Cardiac muscle cell (in vitro differentiated cells and primary cell): ENCODE data around the gene TGM6. TPM values are rescaled to one million over a fixed set of nuclear protein-coding genes. Genes with fewer than 3 reads are reported as not detected.

Source experiments
- DNase-seq, 2 donors: peaks; one replicate each; pipeline versions ENCODE4 v3.0.0 to v3.0.0-alpha.2; 2010 to 2017; ENCODE audit warnings: low read depth in 1 of 2, low spot score in 1 of 2
- H3K27ac ChIP-seq: fragments of 200-600 bp; sonication (generic); 2 replicates; pipeline ENCODE4 v1.5.1; 2016
- H3K27me3 ChIP-seq: fragments of 200-600 bp; sonication (generic); 2 replicates; pipeline ENCODE4 v1.6.0; 2016; ENCODE audit warnings: control low read depth
- H3K36me3 ChIP-seq: fragments of 200-600 bp; sonication (generic); 2 replicates; pipeline ENCODE4 v1.5.1; 2016; ENCODE audit warnings: control low read depth
- H3K4me1 ChIP-seq: fragments of 200-600 bp; sonication (generic); 2 replicates; pipeline ENCODE4 v1.8.1; 2017; ENCODE audit warnings: low read depth, mild to moderate bottlenecking, mixed run types
- H3K4me3 ChIP-seq: fragments of 200-600 bp; sonication (generic); 2 replicates; pipeline ENCODE4 v1.5.1; 2016; ENCODE audit warnings: mild to moderate bottlenecking
- H3K9me3 ChIP-seq: fragments of 200-600 bp; sonication (generic); 2 replicates; pipeline ENCODE4 v1.5.1; 2017; ENCODE audit warnings: low read depth, mild to moderate bottlenecking, control low read depth
- polyA plus RNA-seq: library from polyadenylated mRNA; unstranded; fragments of >200 nt; fragmentation: Nextera tagmentation; extraction: Ambion mirVana; gene quantifications from 2 replicates; pipeline ENCODE4 v1.2.1, GENCODE V29; 2016
- total RNA-seq: library from RNA; depleted of rRNA; stranded (reverse); fragments of >200 nt; gene quantifications from 2 replicates; pipeline ENCODE4 v1.2.3, GENCODE V29; 2016
- TF ChIP-seq, protein P1 (sequence below): IDR thresholded peaks from 2 replicates; pipeline ENCODE4 v1.5.1; 2012; ENCODE audit warnings: low read depth, mild to moderate bottlenecking, low read length

Gene TGM6
- total RNA-seq (not detected in 2 replicates), polyA plus RNA-seq (not detected in 2 replicates)

DNA sequence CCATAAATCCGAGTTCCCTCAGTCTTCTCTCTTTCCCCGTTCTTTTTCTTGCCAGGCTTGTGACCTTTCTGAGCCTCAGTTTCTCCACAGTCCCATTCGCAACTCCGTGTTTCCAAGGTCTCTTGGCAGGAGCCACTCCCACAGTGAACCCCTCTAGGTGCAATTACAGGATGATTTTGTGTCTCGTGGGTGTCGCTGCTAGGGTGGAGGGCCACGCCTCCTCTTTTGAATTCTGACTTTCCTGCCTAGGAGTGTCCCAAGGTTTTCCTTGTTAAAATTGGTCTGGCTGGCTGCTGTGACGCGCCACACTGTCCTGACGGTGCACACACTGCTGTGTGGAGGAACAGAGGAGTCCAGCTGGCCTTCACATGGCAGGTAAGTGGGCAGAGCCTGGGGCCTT lies at the start of gene TGM6:
Gene TGM6 (plus strand): TSS at position 301 of the 400 bp plus-strand sequence. CDS start 68 bp downstream, at position 369.
- TF ChIP-seq, protein P1, sequence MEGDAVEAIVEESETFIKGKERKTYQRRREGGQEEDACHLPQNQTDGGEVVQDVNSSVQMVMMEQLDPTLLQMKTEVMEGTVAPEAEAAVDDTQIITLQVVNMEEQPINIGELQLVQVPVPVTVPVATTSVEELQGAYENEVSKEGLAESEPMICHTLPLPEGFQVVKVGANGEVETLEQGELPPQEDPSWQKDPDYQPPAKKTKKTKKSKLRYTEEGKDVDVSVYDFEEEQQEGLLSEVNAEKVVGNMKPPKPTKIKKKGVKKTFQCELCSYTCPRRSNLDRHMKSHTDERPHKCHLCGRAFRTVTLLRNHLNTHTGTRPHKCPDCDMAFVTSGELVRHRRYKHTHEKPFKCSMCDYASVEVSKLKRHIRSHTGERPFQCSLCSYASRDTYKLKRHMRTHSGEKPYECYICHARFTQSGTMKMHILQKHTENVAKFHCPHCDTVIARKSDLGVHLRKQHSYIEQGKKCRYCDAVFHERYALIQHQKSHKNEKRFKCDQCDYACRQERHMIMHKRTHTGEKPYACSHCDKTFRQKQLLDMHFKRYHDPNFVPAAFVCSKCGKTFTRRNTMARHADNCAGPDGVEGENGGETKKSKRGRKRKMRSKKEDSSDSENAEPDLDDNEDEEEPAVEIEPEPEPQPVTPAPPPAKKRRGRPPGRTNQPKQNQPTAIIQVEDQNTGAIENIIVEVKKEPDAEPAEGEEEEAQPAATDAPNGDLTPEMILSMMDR, result no peak
- Histone ChIP-seq H3K4me1 (no peaks in the 10 kb centered on the region), H3K36me3 (no peaks in the 10 kb centered on the region), H3K9me3 (no peaks in the 10 kb centered on the region), H3K4me3 (no peak within 1 kb of the TSS), H3K27me3 (no peaks in the 10 kb centered on the region), H3K27ac (no peak within 1 kb of the TSS)
- no peak for DNase-seq

DNA sequence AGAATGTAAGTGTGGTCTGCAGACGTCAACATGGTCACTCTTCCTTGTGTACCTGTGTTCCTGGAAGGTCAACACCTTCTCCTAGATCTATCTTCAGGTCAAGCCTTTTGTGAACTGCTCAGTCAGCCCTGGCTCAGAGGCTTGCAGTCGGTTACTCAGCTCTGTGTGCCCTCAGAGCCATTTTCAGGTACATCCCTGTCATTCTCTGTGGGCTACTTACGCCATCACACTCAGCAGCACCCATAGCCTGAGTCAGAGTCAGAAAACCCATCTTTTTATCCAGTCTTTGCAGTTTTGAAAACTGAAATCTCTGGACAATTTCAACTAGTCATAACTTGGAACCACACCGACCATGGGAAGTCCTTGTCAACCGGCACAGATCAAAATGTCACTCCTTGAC lies 49.6 kb upstream of the TGM6 start:
- Histone ChIP-seq H3K4me3 (no peak overlapping the region), H3K27me3 (no peaks in the 10 kb centered on the region), H3K4me1 (no peaks in the 10 kb centered on the region), H3K36me3 (no peaks in the 10 kb centered on the region), H3K27ac (no peak overlapping the region), H3K9me3 (no peaks in the 10 kb centered on the region)
- no peak for DNase-seq
- TF ChIP-seq, protein P1, result no peak

DNA sequence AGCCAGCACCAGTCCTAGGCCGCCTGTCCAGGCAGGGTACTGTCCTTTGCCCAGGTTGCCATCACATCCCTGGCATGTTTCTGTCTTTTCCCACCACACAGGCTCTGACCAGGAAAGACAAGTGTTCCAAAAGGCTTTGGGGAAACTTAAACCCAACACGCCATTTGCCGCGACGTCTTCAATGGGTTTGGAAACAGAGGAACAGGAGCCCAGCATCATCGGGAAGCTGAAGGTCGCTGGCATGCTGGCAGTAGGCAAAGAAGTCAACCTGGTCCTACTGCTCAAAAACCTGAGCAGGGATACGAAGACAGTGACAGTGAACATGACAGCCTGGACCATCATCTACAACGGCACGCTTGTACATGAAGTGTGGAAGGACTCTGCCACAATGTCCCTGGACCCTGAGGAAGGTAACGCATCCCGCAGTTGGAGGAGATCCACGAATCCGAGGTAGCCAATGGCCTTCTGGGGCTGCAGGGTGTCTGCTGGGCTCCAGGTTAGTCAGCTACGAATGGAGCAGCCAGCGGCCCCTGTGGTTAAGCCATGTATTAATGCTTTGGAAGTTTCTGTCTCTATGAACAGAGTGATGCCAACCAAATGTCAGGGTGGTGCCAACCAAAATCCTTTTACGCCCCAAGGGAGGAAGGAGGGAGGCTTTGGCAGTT lies 48.7 kb upstream of the TGM6 start:
- no peaks in the 10 kb centered on the region for H3K27me3 ChIP-seq
- H3K4me3 ChIP-seq, result no peak overlapping the region
- no peaks in the 10 kb centered on the region for H3K36me3 ChIP-seq
- no peaks in the 10 kb centered on the region for H3K4me1 ChIP-seq
- H3K27ac ChIP-seq, result no peak overlapping the region
- TF ChIP-seq, protein P1, result no peak
- DNase-seq, result no peak
- H3K9me3 ChIP-seq, result no peaks in the 10 kb centered on the region

DNA sequence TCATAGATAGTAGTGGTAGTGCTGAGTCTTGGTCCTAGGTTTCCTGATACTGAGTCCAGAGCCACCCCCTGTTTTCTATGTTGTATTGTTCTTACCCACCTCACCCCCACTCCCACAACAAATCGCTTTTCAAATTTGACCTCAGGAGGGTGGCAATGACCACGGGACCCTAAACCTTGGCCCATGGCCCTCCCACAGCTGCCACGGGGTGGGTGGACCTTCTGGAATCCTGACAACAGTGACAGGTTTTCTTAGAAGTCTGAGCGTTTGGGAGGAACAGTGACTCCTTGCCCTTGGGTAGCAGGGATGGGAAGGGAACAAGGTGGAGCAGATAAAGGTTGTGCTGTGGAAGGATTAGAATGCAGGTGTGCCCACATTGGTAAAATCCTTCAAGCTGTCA lies 48.0 kb upstream of the TGM6 start:
- TF ChIP-seq, protein P1, result no peak
- no peaks in the 10 kb centered on the region for H3K36me3 ChIP-seq

DNA sequence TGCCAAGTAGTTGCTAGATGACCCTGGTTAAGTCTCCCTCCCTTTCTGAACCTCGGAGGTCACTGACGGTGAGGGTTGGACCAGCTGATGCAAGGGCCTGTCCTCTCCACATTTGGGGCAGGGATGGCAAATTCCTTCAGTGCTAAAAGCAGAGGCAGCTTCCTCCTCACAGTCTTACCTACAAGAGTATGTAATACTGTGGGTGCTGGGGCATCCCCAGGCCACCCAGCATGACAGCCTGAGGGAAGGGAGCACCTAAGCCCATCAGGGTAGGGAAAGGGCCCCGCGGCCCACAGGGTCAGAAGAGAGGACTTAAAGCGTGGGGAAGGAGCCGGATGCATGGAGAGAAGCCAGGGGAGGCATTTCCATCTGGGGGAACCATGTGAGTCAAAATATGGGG lies 46.9 kb upstream of the TGM6 start:
- no peak overlapping the region for H3K27ac ChIP-seq
- H3K27me3 ChIP-seq, result no peaks in the 10 kb centered on the region
- H3K36me3 ChIP-seq, result no peaks in the 10 kb centered on the region
- TF ChIP-seq, protein P1, result no peak
- no peaks in the 10 kb centered on the region for H3K4me1 ChIP-seq
- H3K4me3 ChIP-seq, result no peak overlapping the region
- DNase-seq, result no peak
- no peaks in the 10 kb centered on the region for H3K9me3 ChIP-seq

More for the DNA sequence above, 48.0 kb upstream of the TGM6 start:
- Histone ChIP-seq H3K9me3 (no peaks in the 10 kb centered on the region), H3K4me1 (no peaks in the 10 kb centered on the region), H3K4me3 (no peak overlapping the region), H3K27me3 (no peaks in the 10 kb centered on the region), H3K27ac (no peak overlapping the region)
- no peak for DNase-seq
